ENCODE measurements around the gene SGPP1.

- TF ChIP-seq CTCF (tag by site-specific recombination; IDR thresholded peaks at IDR 0.05) (no peak), GLIS1 (tag by site-specific recombination; IDR thresholded peaks at IDR 0.05) (no peak), ZNF416 (tag by site-specific recombination; IDR thresholded peaks at IDR 0.05) (no peak), ATF2 (tag by site-specific recombination; IDR thresholded peaks at IDR 0.05; ENCODE audit: low read depth) (no peak), ZNF16 (tag by site-specific recombination; IDR thresholded peaks at IDR 0.05; ENCODE audit: low read depth) (no peak), YY1 (tag by site-specific recombination; IDR thresholded peaks at IDR 0.05) (no peak), WT1 (tag by site-specific recombination; IDR thresholded peaks at IDR 0.05) (no peak), ZNF274 (IDR thresholded peaks at IDR 0.05; ENCODE audit: low read length) (no peak), ZNF274 (tag by site-specific recombination; IDR thresholded peaks at IDR 0.05; ENCODE audit: borderline replicate concordance) (no peak), ZXDB (tag by site-specific recombination; IDR thresholded peaks at IDR 0.05) (no peak), ZNF548 (tag by site-specific recombination; IDR thresholded peaks at IDR 0.05) (no peak), ZNF24 (tag by site-specific recombination; IDR thresholded peaks at IDR 0.05) (no peak), ZNF48 (tag by site-specific recombination; IDR thresholded peaks at IDR 0.05) (no peak)
These were observed 29.3 kb upstream of the SGPP1 start for GRCh38 chr14:63757211-63757610.

Measured in HEK293 (cell line).